Dedifferentiated amniotic fluid mesenchymal stem cell (primary cell): ENCODE results near the gene FANCC.
"Not testable (repeated sequence)": the region's sequence is repeated elsewhere in the genome, so short reads cannot be mapped to it uniquely, and the experiment has no call there.

Experiments
- DNase-seq: peaks from one replicate; pipeline ENCODE4 v3.0.0-alpha.2; 2016; ENCODE audit errors: extremely low spot score

The FANCC gene

DNA sequence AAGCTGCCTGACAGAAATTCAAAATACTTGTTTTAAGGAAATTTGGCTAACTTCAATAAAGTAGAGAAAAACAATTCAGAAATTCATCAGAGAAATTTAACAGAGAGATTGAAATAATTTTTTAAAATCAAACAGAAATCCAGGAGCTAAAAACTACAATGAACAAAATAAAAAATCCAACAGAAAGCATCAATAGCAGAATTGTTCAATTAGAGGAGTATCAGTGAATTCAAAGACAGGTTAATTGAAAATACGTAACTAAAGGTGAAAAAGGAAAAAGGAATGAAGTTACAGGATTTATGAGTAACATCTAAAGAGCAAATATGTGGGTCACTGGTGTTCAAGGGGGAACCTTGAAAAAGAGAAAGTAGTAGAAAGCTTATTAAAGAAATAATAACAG is 36.8 kb downstream of the FANCC start:
- DNase-seq = no peak

DNA sequence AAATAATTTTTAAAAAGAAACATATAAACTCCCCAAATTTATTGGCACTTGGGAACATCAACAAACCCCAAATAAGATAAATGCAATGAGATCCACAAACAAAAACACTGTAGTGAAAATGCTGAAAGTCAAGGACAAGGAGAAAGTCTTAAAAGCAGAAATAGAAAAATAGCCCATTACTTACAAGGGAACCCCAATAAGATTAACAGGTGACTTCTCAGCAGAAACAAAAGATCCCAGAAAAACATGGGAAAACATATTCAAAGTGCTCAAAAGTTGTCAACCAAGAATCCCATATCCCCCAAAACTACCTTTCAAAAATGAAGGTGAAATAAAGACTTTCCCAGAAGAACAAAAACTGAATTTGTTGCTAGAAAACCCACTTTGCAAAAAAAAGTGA is 40.0 kb downstream of the FANCC start:
- DNase-seq = no peak

DNA sequence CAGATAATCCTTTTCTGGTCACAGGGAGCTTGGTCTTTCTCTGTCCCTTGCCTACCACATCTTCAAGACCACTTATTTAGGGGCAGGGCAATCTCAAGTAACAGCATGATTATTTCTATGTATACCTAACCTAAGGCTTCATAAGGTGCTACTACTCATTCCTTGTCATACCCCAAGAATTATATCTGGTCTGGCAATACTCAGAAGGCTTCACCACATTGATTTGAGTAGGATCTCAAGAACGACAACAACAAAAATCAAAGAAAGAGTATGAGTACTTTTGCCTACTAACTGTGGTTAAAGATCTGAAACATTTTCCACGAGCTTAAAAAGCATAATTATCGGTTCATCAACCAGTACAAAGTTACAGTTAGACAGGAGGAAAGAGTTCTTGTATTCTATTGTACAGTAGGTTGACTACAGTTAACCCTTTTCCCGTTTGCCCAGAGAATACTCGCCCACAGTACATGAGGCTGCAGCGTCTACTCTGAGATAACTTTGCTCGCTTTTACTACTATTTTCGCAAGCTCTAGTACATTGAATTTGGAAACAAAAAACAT is 41.0 kb downstream of the FANCC start:
- DNase-seq = no peak

- DNase-seq = not testable (repeated sequence)
These were observed 43.3 kb downstream of the FANCC start for GRCh38 chr9:95274160-95274559.

GRCh38 chr9:95273369-95274022 is 44.0 kb downstream of the FANCC start:
- DNase-seq = no peak

- no peak for DNase-seq
These were observed 44.7 kb downstream of the FANCC start for GRCh38 chr9:95272830-95273229.

DNA sequence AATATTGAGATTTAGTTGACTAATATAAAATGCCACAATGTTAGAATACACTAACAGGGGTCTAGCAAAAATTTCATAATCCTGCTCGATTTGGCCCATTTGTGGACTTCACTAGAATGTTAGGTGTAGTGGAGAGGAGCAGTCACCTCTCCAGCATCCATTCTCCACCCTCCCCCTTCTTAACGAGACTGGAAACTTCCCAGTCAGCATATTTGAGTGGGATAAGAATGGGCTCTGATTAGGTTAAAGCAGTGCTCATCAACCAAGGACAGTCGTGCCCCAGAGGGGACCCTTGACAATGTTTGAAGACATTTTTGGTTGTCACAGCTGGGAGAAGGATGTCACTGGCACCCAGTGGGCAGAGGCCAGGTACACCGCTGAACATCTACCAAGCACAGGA is 46.7 kb downstream of the FANCC start:
- DNase-seq = no peak

DNA sequence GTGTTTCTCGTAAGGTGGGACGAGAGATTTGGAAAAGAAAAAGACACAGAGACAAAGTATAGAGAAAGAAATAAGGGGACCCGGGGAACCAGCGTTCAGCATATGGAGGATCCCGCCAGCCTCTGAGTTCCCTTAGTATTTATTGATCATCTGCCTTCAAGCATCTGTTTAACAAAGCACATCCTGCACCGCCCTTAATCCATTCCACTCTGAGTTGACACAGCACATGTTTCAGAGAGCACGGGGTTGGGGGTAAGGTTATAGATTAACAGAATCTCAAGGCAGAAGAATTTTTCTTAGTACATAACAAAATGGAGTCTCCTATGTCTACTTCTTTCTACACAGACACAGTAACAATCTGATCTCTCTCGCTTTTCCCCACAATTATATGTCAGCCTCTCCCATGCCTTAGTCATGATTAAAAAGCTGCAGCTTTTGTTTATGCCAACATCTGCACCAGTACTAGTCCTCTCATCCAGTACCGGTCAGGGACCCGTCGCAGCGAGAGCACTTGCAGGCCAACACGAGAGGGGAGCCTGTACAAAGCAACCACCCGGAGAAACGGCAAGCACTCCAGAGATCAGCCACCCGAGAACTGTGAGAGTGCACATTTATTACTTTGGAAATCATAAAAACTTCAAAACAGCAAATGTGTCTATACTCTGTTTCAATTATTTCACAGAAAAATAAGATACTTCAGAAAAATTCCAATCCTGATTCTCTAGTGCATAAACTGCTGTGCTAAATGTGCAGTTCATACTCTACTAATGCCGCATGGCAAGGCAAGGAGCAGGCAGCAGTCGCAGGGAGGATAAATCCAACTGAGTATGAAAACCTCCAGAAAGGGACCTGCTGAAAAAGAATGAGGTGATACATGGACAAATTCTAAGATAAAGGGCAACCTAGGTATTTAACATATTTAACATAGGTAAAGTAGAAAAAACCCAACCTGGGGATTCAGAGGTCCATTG is 47.4 kb downstream of the FANCC start:
- not testable (repeated sequence) for DNase-seq

GRCh38 chr9:95268681-95269080 is 48.8 kb downstream of the FANCC start:
- peak; percentile 31 for DNase-seq

DNA sequence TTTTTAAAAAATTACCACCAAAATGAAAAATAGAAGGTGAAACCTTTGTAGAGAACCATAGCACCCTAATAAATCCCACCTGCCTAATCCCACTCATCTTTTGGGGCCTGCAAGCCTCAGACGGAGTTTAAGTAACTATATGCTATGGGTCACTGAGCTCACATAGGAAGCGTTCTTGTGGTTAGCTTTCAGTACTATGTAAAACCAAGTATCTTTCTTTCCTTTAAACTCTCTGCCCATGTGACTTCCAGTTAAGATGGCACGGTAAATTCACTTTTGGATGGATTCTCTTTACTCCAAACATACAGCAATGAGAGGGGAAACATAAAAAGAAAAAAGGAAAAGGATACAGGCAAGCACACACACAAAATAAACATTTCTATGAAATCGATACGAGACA is 50.9 kb downstream of the FANCC start:
- no peak for DNase-seq

DNA sequence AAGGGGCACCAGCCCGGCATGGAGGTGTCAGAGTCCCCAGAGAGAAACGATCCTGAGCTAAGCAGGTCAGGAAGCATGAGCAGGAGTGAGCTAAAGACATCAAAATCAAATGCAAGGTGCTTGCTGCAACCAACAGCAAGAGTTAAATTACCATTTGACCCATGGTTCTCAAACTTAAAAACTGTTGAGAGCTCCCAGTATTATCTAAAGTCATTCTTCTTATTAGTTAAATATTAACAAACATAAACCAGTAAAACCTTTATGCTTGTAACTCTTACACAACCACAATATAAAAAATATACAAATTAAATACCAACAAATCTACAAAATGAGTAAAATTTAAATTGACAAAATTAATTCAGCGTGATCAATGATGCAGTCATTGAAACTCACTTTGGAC is 51.5 kb downstream of the FANCC start:
- DNase-seq = no peak

GRCh38 chr9:95264954-95265615 is 52.4 kb downstream of the FANCC start:
- peak; percentile 46 for DNase-seq

- no peak for DNase-seq
These were observed 55.6 kb downstream of the FANCC start for GRCh38 chr9:95261890-95262289.

DNA sequence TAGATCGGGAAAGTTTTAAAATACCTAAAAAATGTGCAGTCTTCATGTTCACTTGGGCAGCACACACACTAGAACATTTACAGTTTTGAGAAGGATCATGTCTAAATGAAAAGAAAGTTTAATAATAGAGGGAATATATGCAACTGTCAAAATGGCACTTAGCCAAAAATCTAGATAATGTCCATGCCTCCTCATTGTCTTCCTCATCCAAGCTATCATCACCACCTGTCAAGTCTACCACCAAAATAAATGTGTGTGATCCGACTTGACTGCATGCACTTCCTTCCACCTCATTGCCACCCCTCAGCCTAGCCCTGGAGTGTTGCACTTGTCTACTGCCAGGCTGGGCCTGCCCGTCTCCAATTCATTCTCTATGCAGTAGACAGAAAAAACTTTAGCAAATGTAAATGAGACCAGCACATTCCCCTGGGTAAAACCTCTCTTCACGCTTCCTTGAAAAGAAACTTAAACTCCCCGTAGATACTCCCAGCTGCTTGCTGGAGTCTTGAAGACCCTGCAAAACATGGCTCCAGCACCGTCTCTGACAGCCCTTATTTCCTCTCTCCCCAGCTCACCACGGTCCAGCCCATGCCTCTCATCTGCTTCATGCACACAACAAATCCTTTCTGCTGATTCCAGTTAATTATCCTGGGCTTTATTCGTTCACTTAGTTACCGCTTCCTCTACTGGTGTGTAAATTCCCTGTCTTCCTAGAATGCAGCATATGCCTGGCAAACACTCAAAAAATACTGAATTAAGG is 66.9 kb downstream of the FANCC start:
- DNase-seq = no peak

DNA sequence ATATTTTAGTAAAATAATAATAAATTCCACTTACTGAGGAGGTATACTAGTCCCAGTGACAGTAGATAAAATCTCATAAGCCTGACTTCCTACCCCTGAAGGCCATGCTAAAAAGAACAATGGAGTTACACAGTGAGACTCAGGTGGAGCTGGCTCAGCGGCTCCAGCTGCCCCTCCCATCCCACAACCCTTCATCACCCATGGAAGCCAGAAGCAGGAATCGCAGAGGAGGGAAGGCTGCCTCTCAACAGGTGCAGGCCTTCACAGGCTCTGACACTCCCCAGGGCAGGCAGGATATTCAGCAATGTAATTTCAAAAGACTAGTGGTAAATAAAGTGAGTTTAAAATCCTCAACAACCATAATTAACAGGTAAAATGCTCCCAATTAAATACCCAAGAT is 67.5 kb downstream of the FANCC start:
- no peak for DNase-seq

DNA sequence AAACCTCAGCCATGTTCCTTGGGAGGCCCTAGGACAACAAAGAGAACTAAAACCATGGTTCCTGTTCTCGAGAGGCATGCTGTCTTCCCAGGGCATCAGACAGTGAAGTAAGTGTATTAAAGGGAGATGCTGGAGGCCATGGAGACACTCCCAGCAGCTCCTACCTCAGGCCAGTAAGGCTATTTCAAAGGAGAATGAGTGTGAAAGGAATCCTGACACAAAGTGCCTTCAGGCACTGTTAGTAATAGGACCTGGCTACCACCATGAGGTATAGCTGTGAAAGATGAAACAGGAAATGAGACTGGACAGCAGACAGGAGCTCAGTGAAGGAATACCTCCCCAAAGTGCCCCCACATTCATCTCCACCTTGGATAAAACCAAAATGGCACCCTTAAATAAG is 71.0 kb downstream of the FANCC start:
- no peak for DNase-seq

DNA sequence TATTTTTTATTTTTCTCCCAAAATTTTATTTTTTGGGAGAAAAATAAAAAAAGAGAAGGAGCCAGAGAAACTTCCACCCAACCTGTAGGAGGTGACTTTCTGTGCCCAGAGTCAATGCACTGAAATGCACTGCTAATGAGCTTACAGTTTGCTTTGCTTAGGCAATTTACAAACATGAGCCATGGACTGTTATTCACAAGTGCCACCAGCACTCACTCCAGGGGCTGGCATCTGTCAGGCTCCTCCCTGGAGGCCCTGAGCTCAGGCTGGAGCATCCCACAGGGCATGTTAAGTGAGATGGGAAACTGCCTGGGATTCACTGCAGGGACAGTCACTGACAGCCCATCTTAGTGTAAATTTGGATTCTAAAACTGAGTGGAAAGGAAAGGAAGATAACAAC is 74.9 kb downstream of the FANCC start:
- no peak for DNase-seq

GRCh38 chr9:95239071-95239470 is 78.4 kb downstream of the FANCC start:
- DNase-seq = no peak

GRCh38 chr9:95237336-95237735 is 80.2 kb downstream of the FANCC start:
- no peak for DNase-seq

- no peak for DNase-seq
These were observed 87.5 kb downstream of the FANCC start for GRCh38 chr9:95230046-95230445.

DNA sequence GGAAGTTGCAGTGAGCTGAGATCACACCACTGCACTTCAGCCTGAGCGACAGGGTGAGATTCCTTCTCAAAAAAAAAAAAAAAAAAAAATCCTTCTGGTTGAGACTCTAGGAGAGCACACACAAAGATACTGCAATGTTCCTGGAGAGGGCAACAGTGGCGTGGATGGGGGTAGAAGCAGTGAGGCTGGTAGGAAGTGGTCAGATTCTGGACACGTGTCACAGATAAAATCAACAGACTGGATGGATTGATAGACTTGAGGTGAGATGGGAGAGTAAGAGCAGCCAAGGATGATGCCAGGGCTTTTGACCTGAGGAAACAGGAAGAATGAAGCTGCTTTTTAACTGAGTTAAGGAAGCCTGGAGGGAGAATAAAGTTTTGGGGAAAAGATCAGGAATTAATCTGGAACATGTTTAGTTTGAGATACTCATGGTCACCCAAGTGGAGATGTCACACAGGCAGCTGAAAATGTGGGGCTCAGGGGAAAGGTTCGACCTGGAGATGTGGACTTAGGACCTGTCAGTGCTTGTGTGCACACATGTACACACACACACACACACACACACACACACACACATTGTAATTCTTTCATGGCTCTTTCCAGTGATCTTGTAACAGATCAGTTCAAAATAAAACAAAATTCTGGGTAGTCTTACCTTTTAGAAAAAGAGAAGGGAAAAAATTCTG is 88.1 kb downstream of the FANCC start:
- no peak for DNase-seq
